Kidney (tissue), 14 donors: ENCODE measurements around the gene TMEM114. TPM values are rescaled to one million over a fixed set of nuclear protein-coding genes. Genes with fewer than 3 reads are reported as not detected.
"Not testable (repeated sequence)": the region's sequence is repeated elsewhere in the genome, so short reads cannot be mapped to it uniquely, and the experiment has no call there.

ENCODE experiments used
- DNase-seq, 5 donors: peaks; one replicate each; pipeline ENCODE4 v3.0.0-alpha.2; 2013 to 2020
- FAIRE-seq: peaks from 2 replicates; lab custom pipeline; 2012; peaks lifted over from hg19 to GRCh38; lab: Jason Lieb, UNC
- H3K27ac ChIP-seq, 2 donors: one replicate each; pipeline ENCODE4 v1.7.0; 2013; ENCODE audit warnings: low read depth in 2 of 2, low read length in 2 of 2, inconsistent platforms in 1 of 2
- H3K27me3 ChIP-seq: one replicate; pipeline ENCODE4 v1.7.1; 2013; ENCODE audit warnings: low read length, inconsistent platforms; ENCODE audit not compliant: control insufficient read depth, insufficient read depth
- H3K36me3 ChIP-seq, 3 donors: one replicate each; pipeline versions ENCODE4 v1.7.0 to v1.7.1; 2013; ENCODE audit warnings: low read length in 3 of 3, control low read depth in 1 of 3, inconsistent platforms in 1 of 3; ENCODE audit not compliant: insufficient read depth in 3 of 3, control insufficient read depth in 2 of 3
- H3K4me1 ChIP-seq, 3 donors: one replicate each; pipeline versions ENCODE4 v1.7.0 to v1.7.1; 2013; ENCODE audit warnings: low read length in 3 of 3, inconsistent platforms in 1 of 3, low read depth in 1 of 3; ENCODE audit not compliant: control insufficient read depth in 2 of 3, insufficient read depth in 2 of 3
- H3K4me3 ChIP-seq, 3 donors: one replicate each; pipeline versions ENCODE4 v1.7.0 to v1.8.1; 2013; ENCODE audit warnings: low read length in 3 of 3, control low read depth in 1 of 3, inconsistent platforms in 1 of 3
- H3K9ac ChIP-seq, 3 donors: one replicate each; pipeline versions ENCODE4 v1.7.0 to v1.7.1; 2013; ENCODE audit warnings: low read length in 3 of 3, control low read depth in 1 of 3, inconsistent platforms in 1 of 3
- H3K9me3 ChIP-seq, 3 donors: one replicate each; pipeline versions ENCODE4 v1.7.0 to v1.7.1; 2013; ENCODE audit warnings: low read length in 3 of 3, control low read depth in 1 of 3, inconsistent platforms in 1 of 3; ENCODE audit not compliant: control insufficient read depth in 2 of 3, insufficient read depth in 1 of 3
- intact Hi-C: fragments of 100-400 bp; cut with DNase I; formaldehyde crosslinking; loops from one replicate; pipeline ENCODE4 v1.11.1; 2022
- polyA plus RNA-seq: library from polyadenylated mRNA; stranded (reverse); fragments of 350-450 nt; fragmentation: Illumina TruSeq; extraction: RNeasy Lipid Tissue Mini Kit (QIAGEN cat#74804); gene quantifications from one replicate; pipeline ENCODE4 v1.2.3, GENCODE V29; 2014; ENCODE audit warnings: low read depth, low replicate concordance; ENCODE audit not compliant: insufficient read depth
- total RNA-seq: library from RNA; stranded (reverse); fragmentation: NEBNext Ultra II Directional; extraction: Animal tissue kit (Norgen Biotek cat#: 25700); gene quantifications from one replicate; pipeline ENCODE4 v1.2.1, GENCODE V29; 2021
- TF ChIP-seq, protein P1 (sequence below): IDR thresholded peaks from 3 replicates; pipeline ENCODE4 v1.5.1; 2012; ENCODE audit warnings: mild to moderate bottlenecking, moderate library complexity, borderline replicate concordance; ENCODE audit not compliant: insufficient read depth; ENCODE audit errors: extremely low read depth
- donor health status: control.
- donor health status: control.
- donor health status: control.
- donor health status: control.
- donor health status: control.
- donor health status: DM: yes; HTN: yes; CAD: no.
- donor health status: Normal renal cell carcinoma (clear cell type).

Gene TMEM114
- total and polyA plus RNA-seq, 2 donors from 2014 or later: not detected

DNA sequence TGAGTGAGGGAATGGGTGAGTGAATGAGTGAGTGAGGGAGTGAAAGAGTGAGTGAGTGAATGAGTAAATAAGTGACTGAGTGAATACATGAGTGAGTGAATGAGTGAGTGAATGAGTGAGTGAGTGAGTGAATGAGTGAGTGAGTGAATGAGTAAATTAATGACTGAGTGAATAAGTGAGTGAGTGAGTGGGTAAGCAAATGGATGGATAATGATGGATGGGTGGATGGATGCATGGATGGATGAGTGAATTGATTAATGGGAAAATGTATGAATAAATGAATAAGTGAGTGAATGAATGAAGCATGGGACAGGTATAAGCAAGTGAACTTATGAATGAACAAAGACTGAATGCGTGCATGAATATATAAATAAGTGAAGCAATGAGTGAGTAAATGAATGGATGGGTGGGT, 25.4 kb downstream of the TMEM114 start:
- no peak overlapping the region for H3K9ac ChIP-seq
- H3K27me3 ChIP-seq: no peaks in the 10 kb centered on the region
- H3K9me3 ChIP-seq: peaks cover 0 to 3% (median 0%) of the 10 kb centered on the region in 3 donors
- no peak overlapping the region for H3K27ac ChIP-seq
- peaks cover 0 to 3% (median 0%) of the 10 kb centered on the region in 3 donors for H3K4me1 ChIP-seq
- H3K4me3 ChIP-seq: no peak overlapping the region
- FAIRE-seq (no peak), DNase-seq (no peak)
- TF ChIP-seq, protein P1, sequence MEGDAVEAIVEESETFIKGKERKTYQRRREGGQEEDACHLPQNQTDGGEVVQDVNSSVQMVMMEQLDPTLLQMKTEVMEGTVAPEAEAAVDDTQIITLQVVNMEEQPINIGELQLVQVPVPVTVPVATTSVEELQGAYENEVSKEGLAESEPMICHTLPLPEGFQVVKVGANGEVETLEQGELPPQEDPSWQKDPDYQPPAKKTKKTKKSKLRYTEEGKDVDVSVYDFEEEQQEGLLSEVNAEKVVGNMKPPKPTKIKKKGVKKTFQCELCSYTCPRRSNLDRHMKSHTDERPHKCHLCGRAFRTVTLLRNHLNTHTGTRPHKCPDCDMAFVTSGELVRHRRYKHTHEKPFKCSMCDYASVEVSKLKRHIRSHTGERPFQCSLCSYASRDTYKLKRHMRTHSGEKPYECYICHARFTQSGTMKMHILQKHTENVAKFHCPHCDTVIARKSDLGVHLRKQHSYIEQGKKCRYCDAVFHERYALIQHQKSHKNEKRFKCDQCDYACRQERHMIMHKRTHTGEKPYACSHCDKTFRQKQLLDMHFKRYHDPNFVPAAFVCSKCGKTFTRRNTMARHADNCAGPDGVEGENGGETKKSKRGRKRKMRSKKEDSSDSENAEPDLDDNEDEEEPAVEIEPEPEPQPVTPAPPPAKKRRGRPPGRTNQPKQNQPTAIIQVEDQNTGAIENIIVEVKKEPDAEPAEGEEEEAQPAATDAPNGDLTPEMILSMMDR: no peak
- intact Hi-C loops: no loop called here
- no peaks in the 10 kb centered on the region for H3K36me3 ChIP-seq

DNA sequence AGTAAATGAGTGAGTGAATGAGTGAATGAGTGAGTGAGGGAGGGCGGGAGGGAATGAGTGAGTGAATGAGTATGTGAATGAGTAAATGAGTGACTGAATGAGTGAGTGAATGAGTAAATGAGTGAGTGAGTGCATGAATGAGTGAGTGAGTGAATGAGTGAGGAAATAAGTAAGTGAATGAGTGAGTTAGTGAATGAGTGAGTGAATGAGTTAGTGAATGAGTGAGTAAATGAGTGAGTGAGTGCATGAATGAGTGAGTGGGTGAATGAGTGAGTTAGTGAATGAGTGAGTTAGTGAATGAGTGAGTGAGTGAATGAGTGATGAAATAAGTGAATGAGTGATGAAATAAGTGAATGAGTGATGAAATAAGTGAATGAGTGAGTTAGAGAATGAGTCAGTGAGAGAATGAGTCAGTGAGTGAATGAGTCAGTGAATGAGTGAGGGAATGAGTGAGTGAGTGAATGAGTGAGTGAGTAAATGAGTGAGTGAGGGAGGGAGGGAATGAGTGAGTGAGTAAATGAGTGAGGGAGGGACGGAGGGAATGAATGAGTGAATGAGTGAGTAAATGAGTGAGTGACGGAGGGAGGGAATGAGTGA, 26.3 kb downstream of the TMEM114 start:
- DNase-seq, FAIRE-seq, intact Hi-C loops, H3K27me3 ChIP-seq, H3K36me3 ChIP-seq, H3K27ac ChIP-seq, H3K9me3 ChIP-seq, H3K4me1 ChIP-seq, H3K4me3 ChIP-seq, H3K9ac ChIP-seq: not testable (repeated sequence)

DNA sequence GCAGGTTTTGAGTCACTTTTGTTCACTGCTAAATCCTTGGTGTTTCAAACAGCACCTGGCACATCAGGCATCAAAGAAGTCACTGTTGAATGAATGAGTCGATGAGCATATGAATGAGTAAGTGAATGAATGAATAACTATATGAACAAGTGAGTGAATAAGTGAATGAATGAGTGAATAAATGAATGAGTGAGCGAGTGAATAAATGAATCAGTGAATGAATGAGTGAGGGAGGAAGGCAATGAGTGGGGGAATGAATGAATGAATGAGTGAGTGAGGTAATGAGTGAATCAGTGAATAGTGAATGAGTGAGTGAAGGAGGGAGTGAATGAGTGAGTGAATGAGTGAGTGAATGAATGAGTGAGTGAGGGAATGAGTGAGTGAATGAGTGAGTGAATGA, 28.8 kb downstream of the TMEM114 start:
- no peak for DNase-seq
- Histone ChIP-seq H3K9ac (no peak overlapping the region), H3K9me3 (peaks cover 0 to 3% (median 0%) of the 10 kb centered on the region in 3 donors), H3K27me3 (no peaks in the 10 kb centered on the region), H3K36me3 (no peaks in the 10 kb centered on the region), H3K4me1 (no peaks in the 10 kb centered on the region), H3K4me3 (no peak overlapping the region), H3K27ac (no peak overlapping the region)
- intact Hi-C loops: no loop called here
- TF ChIP-seq, protein P1: no peak
- no peak for FAIRE-seq

DNA sequence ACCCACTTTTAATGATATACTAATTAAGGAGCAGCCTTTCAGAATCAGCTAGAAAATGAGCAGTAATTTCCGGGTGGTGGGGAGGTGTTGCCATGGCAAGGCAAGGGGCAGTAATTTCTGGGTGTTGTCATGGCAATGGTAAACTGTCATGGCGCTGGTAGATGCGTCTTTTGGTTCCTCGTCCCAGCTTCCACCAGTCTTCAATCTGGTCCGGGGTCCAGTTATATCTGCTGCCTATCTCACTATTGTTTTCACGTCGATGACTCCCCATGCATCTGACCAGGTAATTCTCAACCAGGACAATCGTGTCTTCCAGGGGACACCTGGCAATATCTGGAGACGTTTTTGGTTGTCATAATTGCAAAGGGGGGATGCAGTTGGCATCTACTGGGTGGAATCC, 34.9 kb downstream of the TMEM114 start:
- Histone ChIP-seq H3K4me3 (no peak overlapping the region), H3K27me3 (no peaks in the 10 kb centered on the region), H3K9ac (no peak overlapping the region), H3K36me3 (no peaks in the 10 kb centered on the region), H3K27ac (no peak overlapping the region), H3K4me1 (no peaks in the 10 kb centered on the region), H3K9me3 (no peaks in the 10 kb centered on the region)
- intact Hi-C loops: no loop called here
- TF ChIP-seq, protein P1: no peak
- no peak for DNase-seq
- FAIRE-seq: no peak
